HG03097 (cell line): ENCODE data around the gene CLOCK.

ENCODE experiments used
- ATAC-seq: cut with Tn5 transposase; IDR thresholded peaks from one replicate; pipeline ENCODE4 v1.9.1; 2021; ENCODE audit not compliant: unreplicated experiment, low FRiP score

Gene CLOCK

GRCh38 chr4:55437356-55437796 is 109.3 kb downstream of the CLOCK start:
- ATAC-seq, result no peak

- peak; percentile 46 for ATAC-seq
These were observed 111.4 kb downstream of the CLOCK start for GRCh38 chr4:55435141-55435841.

- no peak for ATAC-seq
These were observed 114.9 kb downstream of the CLOCK start for GRCh38 chr4:55431710-55432336.

GRCh38 chr4:55424791-55425190 is 121.9 kb downstream of the CLOCK start:
- ATAC-seq, result no peak

- ATAC-seq, result no peak
These were observed 130.5 kb downstream of the CLOCK start for GRCh38 chr4:55416176-55416575.

- no peak for ATAC-seq
These were observed 135.1 kb downstream of the CLOCK start for GRCh38 chr4:55411621-55412020.

GRCh38 chr4:55410431-55410830 is 136.3 kb downstream of the CLOCK start:
- ATAC-seq, result no peak

- ATAC-seq, result peak; percentile 64
These were observed 137.1 kb downstream of the CLOCK start for GRCh38 chr4:55409468-55410171.

- ATAC-seq, result no peak
These were observed 138.9 kb downstream of the CLOCK start for GRCh38 chr4:55407764-55408163.

- no peak for ATAC-seq
These were observed 139.6 kb downstream of the CLOCK start for GRCh38 chr4:55407119-55407518.

- no peak for ATAC-seq
These were observed 140.2 kb downstream of the CLOCK start for GRCh38 chr4:55406545-55406944.

- no peak for ATAC-seq
These were observed 141.6 kb downstream of the CLOCK start for GRCh38 chr4:55405073-55405472.

GRCh38 chr4:55399581-55399980 is 147.1 kb downstream of the CLOCK start:
- ATAC-seq, result no peak

- ATAC-seq, result no peak
These were observed 147.7 kb downstream of the CLOCK start for GRCh38 chr4:55398966-55399365.

- ATAC-seq, result no peak
These were observed 148.2 kb downstream of the CLOCK start for GRCh38 chr4:55398461-55398860.

- ATAC-seq, result no peak
These were observed 149.0 kb downstream of the CLOCK start for GRCh38 chr4:55397520-55398321.

GRCh38 chr4:55397126-55397436 is 149.6 kb downstream of the CLOCK start:
- ATAC-seq, result no peak

- peak; percentile 21 for ATAC-seq
These were observed 150.2 kb downstream of the CLOCK start for GRCh38 chr4:55396308-55397125.

- peak; percentile 94 for ATAC-seq
These were observed 151.0 kb downstream of the CLOCK start, which contains the start of gene TMEM165 for GRCh38 chr4:55395529-55396307. Gene TMEM165, plus strand, starts transcription at chr4:55395957. Its CDS starts 233 bp downstream, at chr4:55396190.
